Prostate gland (tissue), 2 donors: ENCODE results near the gene ZNF215.

Experiments used
- CTCF ChIP-seq, 4 experiments: fragments of 200-600 bp in 2 of 4; fragments of 450-650 bp in 2 of 4; sonication (generic) in 2 of 4; IDR thresholded peaks; 1 replicate in 3 of 4; 2 replicates in 1 of 4; pipeline ENCODE4 v1.5.1; 2016 to 2019; ENCODE audit warnings: antibody characterized with exemption in 4 of 4, mild to moderate bottlenecking in 2 of 4, moderate library complexity in 2 of 4
- POLR2A ChIP-seq: fragments of 450-650 bp; IDR thresholded peaks from one replicate; pipeline ENCODE4 v1.6.1; 2016; ENCODE audit warnings: antibody characterized with exemption, mild to moderate bottlenecking
- POLR2AphosphoS5 ChIP-seq: sonication (generic); formaldehyde crosslinking; IDR thresholded peaks from one replicate; pipeline ENCODE4 v1.6.1; 2017; ENCODE audit warnings: antibody characterized with exemption

GRCh38 chr11:6926208-6927029 lies at the start of gene ZNF215:
- TF ChIP-seq CTCF (IDR thresholded peaks at IDR 0.05) (no peak), POLR2A (no peak), POLR2AphosphoS5 (no peak)
